Calu3 (cell line): ENCODE measurements around the gene SLC39A5. TPM values are rescaled to one million over a fixed set of nuclear protein-coding genes. Genes with fewer than 3 reads are reported as not detected.

Source experiments
- BruUV-seq: library from RNA; stranded (reverse); fragments of 400-500 nt; replicated peaks from 2 replicates; lab custom pipeline; 2021; lab: Mats Ljungman, UMichigan
- CTCF ChIA-PET: fragments of 300-600 bp; sonication (Branson Sonifier 250); formaldehyde crosslinking; loops from one replicate; lab custom pipeline; 2022; ENCODE audit warnings: antibody characterized with exemption; lab: Charles Lee
- DNase-seq: peaks from one replicate; pipeline ENCODE4 v3.0.0; 2022
- H3K27ac Mint-ChIP-seq: one replicate; pipeline ENCODE4 v1.8.0; 2022; ENCODE audit warnings: mixed read lengths; ENCODE audit not compliant: unreplicated experiment
- H3K27me3 Mint-ChIP-seq: one replicate; pipeline ENCODE4 v1.8.0; 2022; ENCODE audit warnings: mixed read lengths; ENCODE audit not compliant: unreplicated experiment
- H3K36me3 Mint-ChIP-seq: one replicate; pipeline ENCODE4 v1.8.0; 2022; ENCODE audit warnings: mild to moderate bottlenecking, moderate library complexity, mixed read lengths; ENCODE audit not compliant: insufficient read depth, unreplicated experiment
- H3K4me1 Mint-ChIP-seq: one replicate; pipeline ENCODE4 v1.8.0; 2022; ENCODE audit warnings: mild to moderate bottlenecking, low read depth, mixed read lengths; ENCODE audit not compliant: unreplicated experiment
- H3K4me3 Mint-ChIP-seq: one replicate; pipeline ENCODE4 v1.8.0; 2022; ENCODE audit warnings: mild to moderate bottlenecking, low read depth, moderate library complexity, mixed read lengths; ENCODE audit not compliant: unreplicated experiment
- H3K9me3 Mint-ChIP-seq: one replicate; pipeline ENCODE4 v1.8.0; 2022; ENCODE audit warnings: low read depth, mixed read lengths; ENCODE audit not compliant: unreplicated experiment
- CTCF ChIP-seq: fragments of 200-600 bp; IDR thresholded peaks from one replicate; pipeline ENCODE4 v1.8.0; 2022; ENCODE audit warnings: antibody characterized with exemption; ENCODE audit not compliant: unreplicated experiment
- intact Hi-C: fragments of 100-400 bp; cut with micrococcal nuclease; formaldehyde crosslinking; loops from one replicate; pipeline ENCODE4 v1.10.0; 2022; ENCODE audit not compliant: unreplicated experiment
- total RNA-seq: library from RNA; stranded (reverse); gene quantifications from 2 replicates; pipeline ENCODE4 v1.2.3, GENCODE V29; 2022

SLC39A5 gene
- total RNA-seq, 1 experiment from 2014 or later: not detected

- H3K4me3 Mint-ChIP-seq: no peak overlapping the region
- DNase-seq: no peak
- H3K27me3 Mint-ChIP-seq: no peaks in the 10 kb centered on the region
- no peaks in the 10 kb centered on the region for H3K9me3 Mint-ChIP-seq
- CTCF ChIA-PET: interaction anchor here (0.7 kb wide), 2 partner anchors 10 to 44 kb away, joined by 4 read pairs; no protein-coding TSS in a partner anchor
- no peak for TF ChIP-seq CTCF
- peaks cover 9% of the 10 kb centered on the region for H3K4me1 Mint-ChIP-seq
- intact Hi-C loops: no loop called here
- no peak overlapping the region for H3K27ac Mint-ChIP-seq
- peaks cover 44% of the 10 kb centered on the region for H3K36me3 Mint-ChIP-seq
- no TSS peak for BruUV-seq
Measured at GRCh38 chr12:56216461-56216860, 13.4 kb upstream of the SLC39A5 start.

GRCh38 chr12:56219840-56220239 lies 10.0 kb upstream of the SLC39A5 start:
- Mint-ChIP-seq H3K27me3 (no peaks in the 10 kb centered on the region), H3K36me3 (peaks cover 50% of the 10 kb centered on the region), H3K9me3 (no peaks in the 10 kb centered on the region), H3K27ac (no peak overlapping the region), H3K4me3 (no peak overlapping the region), H3K4me1 (peaks cover 18% of the 10 kb centered on the region)
- CTCF ChIA-PET: interaction anchor here (3.0 kb wide), 1 partner anchor 92 kb away, joined by 25 read pairs; the partner anchor contains the start of gene ESYT1
- BruUV-seq: no TSS peak
- intact Hi-C loops: no loop called here
- DNase-seq: no peak
- no peak for TF ChIP-seq CTCF

DNA sequence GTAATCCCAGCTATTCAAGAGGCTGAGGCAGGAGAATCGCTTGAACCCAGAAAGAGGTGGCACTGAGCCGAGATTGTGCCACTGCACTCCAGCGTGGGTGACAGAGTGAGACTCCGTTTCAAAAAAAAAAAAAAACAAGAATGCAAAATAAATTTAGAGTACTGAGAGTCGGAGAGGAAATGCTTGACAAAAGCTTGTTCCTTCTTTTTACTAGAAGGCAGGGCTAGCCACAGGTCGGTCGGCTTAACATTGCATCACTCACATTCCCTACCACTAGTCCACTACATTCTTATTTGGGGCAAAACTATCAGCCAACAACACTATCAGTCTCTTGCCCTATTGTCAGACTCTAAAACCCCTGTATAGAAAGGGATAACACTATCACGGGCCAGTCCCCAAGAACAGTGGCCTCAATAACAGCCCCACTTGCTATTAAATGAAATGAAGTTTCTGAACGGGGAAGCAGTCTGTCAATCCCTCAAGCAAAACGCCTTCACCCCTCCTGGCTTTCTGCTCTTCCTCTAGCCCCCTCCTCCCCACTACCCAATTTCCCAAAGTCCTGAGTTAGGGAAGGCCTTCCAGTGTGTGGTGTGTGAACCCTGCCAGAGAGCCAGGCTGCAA lies 9.1 kb upstream of the SLC39A5 start:
- CTCF ChIA-PET: interaction anchor here (0.8 to 3.0 kb wide), 4 partner anchors 14 to 93 kb away, joined by 3 to 28 read pairs (median 16); partner anchors contain the start of genes COQ10A and ESYT1
- no peak for TF ChIP-seq CTCF

GRCh38 chr12:56221232-56221756 lies 8.6 kb upstream of the SLC39A5 start:
- Mint-ChIP-seq H3K4me1 (peaks cover 23% of the 10 kb centered on the region), H3K27ac (peak overlapping the region; percentile 92), H3K9me3 (no peaks in the 10 kb centered on the region), H3K27me3 (no peaks in the 10 kb centered on the region), H3K4me3 (peak overlapping the region; percentile 97), H3K36me3 (peaks cover 54% of the 10 kb centered on the region)
- peak; percentile 32 for DNase-seq
- intact Hi-C loops: no loop called here
- no TSS peak for BruUV-seq
- CTCF ChIA-PET: interaction anchor here (0.7 to 3.0 kb wide), 10 partner anchors 13 to 139 kb away, joined by 3 to 28 read pairs (median 6); partner anchors contain the start of genes ANKRD52, CNPY2, COQ10A and ESYT1
- no peak for TF ChIP-seq CTCF

More for the DNA sequence above, 9.1 kb upstream of the SLC39A5 start:
- no peaks in the 10 kb centered on the region for H3K27me3 Mint-ChIP-seq
- H3K27ac Mint-ChIP-seq: peak overlapping the region; percentile 92
- no peaks in the 10 kb centered on the region for H3K9me3 Mint-ChIP-seq
- H3K4me1 Mint-ChIP-seq: peaks cover 25% of the 10 kb centered on the region
- intact Hi-C loops: no loop called here
- no peak for DNase-seq
- TSS peak; percentile 82 for BruUV-seq
- H3K4me3 Mint-ChIP-seq: peak overlapping the region; percentile 97
- H3K36me3 Mint-ChIP-seq: peaks cover 51% of the 10 kb centered on the region
